Activated B cell treated with CpG ODN at 0.5 μM for 24 hours (primary cell): Measurements from ENCODE around the gene ERC1. TPM values are rescaled to one million over a fixed set of nuclear protein-coding genes. Genes with fewer than 3 reads are reported as not detected.

Source experiments
- ATAC-seq: fragments of 200-7000 bp; cut with Tn5 transposase; one replicate; pipeline ENCODE4 v1.10.0; 2021; ENCODE audit warnings: low read depth, mild to moderate bottlenecking, moderate library complexity
- CTCF ChIA-PET: fragments of 350-600 bp; sonication (Branson Sonifier 250); formaldehyde crosslinking; loops from one replicate; lab custom pipeline; 2021; ENCODE audit warnings: antibody characterized with exemption; lab: Charles Lee
- POLR2A ChIA-PET: fragments of 350-600 bp; sonication (Branson Sonifier 250); formaldehyde crosslinking; loops from one replicate; lab custom pipeline; 2021; ENCODE audit warnings: antibody characterized with exemption; lab: Charles Lee
- DNase-seq: peaks from one replicate; pipeline ENCODE4 v3.0.0; 2022
- H3K27ac Mint-ChIP-seq: one replicate; pipeline ENCODE4 v1.8.0; 2020; ENCODE audit warnings: mixed read lengths
- H3K27me3 Mint-ChIP-seq: one replicate; pipeline ENCODE4 v1.8.0; 2021; ENCODE audit warnings: mixed read lengths
- H3K36me3 Mint-ChIP-seq: one replicate; pipeline ENCODE4 v1.8.0; 2021; ENCODE audit warnings: low read depth, mixed read lengths
- H3K4me1 Mint-ChIP-seq: one replicate; pipeline ENCODE4 v1.8.0; 2021; ENCODE audit warnings: mixed read lengths
- H3K4me3 Mint-ChIP-seq: one replicate; pipeline ENCODE4 v1.8.0; 2020; ENCODE audit warnings: mild to moderate bottlenecking, mixed read lengths
- H3K9me3 Mint-ChIP-seq: one replicate; pipeline ENCODE4 v1.8.0; 2020; ENCODE audit warnings: mixed read lengths
- CTCF ChIP-seq: fragments of 200-600 bp; IDR thresholded peaks from one replicate; pipeline ENCODE4 v1.8.0; 2022; ENCODE audit warnings: antibody characterized with exemption, mild to moderate bottlenecking
- intact Hi-C: fragments of 100-400 bp; cut with micrococcal nuclease; formaldehyde crosslinking; loops from one replicate; pipeline ENCODE4 v1.15.1; 2024
- total RNA-seq: library from RNA; stranded (reverse); gene quantifications from 2 replicates; pipeline ENCODE4 v1.2.3, GENCODE V29; 2022

Gene ERC1
- total RNA-seq, 1 donor from 2014 or later: 57.0 TPM

- Mint-ChIP-seq H3K4me1 (peaks cover 33% of the 10 kb centered on the region), H3K27me3 (no peaks in the 10 kb centered on the region), H3K36me3 (peaks cover 29% of the 10 kb centered on the region), H3K27ac (peak overlapping the region; percentile 50), H3K9me3 (no peaks in the 10 kb centered on the region), H3K4me3 (peak overlapping the region; percentile 99)
- TF ChIP-seq CTCF: no peak
- no peak for ATAC-seq
- ChIA-PET POLR2A (interaction anchor here (0.7 to 2.5 kb wide), 2 partner anchors 43 to 271 kb away, joined by 5 to 46 read pairs; partner anchors contain the start of gene ERC1), CTCF (interaction anchor here (1.8 kb wide), 1 partner anchor 372 kb away, joined by 8 read pairs; no protein-coding TSS in a partner anchor)
- DNase-seq: no peak
- intact Hi-C loops: loop anchor here (2.0 kb wide), 1 partner anchor 559 kb away; the partner anchor contains the start of gene KDM5A
Observed at GRCh38 chr12:948238-948637, 42.8 kb upstream of the ERC1 start.

GRCh38 chr12:949453-950191 lies 41.4 kb upstream of the ERC1 start, which contains the start of gene RAD52:
Gene RAD52, minus strand, starts transcription at chr12:949694. Its CDS starts 16,636 bp downstream, at chr12:933058.
- Mint-ChIP-seq H3K4me1 (peaks cover 26% of the 10 kb centered on the region), H3K36me3 (peaks cover 19% of the 10 kb centered on the region), H3K27me3 (no peaks in the 10 kb centered on the region), H3K9me3 (no peaks in the 10 kb centered on the region), H3K27ac (peak within 1 kb of the TSS; percentile 96), H3K4me3 (peak within 1 kb of the TSS; percentile 99)
- intact Hi-C loops: loop anchor here (1.0 to 5.0 kb wide), 13 partner anchors 42 to 1055 kb away; partner anchors contain the start of genes ADIPOR2, CCDC77, DCP1B and ERC1
- TF ChIP-seq CTCF: peak; percentile 65
- ChIA-PET CTCF (interaction anchor here (0.6 to 1.8 kb wide), 14 partner anchors 28 to 657 kb away, joined by 3 to 11 read pairs (median 4); partner anchors contain the start of gene ERC1), POLR2A (interaction anchor here (0.5 to 2.5 kb wide), 21 partner anchors 9 to 975 kb away, joined by 3 to 46 read pairs (median 5); partner anchors contain the start of genes ERC1, FBXL14 and WNK1)
- DNase-seq (peak; percentile 97), ATAC-seq (peak; percentile 85)

- POLR2A ChIA-PET: no interaction called here
- peaks cover 21% of the 10 kb centered on the region for H3K4me1 Mint-ChIP-seq
- H3K36me3 Mint-ChIP-seq: peaks cover 13% of the 10 kb centered on the region
- DNase-seq: no peak
- no peaks in the 10 kb centered on the region for H3K27me3 Mint-ChIP-seq
- no peak for ATAC-seq
- H3K4me3 Mint-ChIP-seq: no peak overlapping the region
- peak overlapping the region; percentile 9 for H3K27ac Mint-ChIP-seq
- CTCF ChIA-PET: interaction anchor here (1.5 kb wide), 1 partner anchor 135 kb away, joined by 6 read pairs; no protein-coding TSS in a partner anchor
- intact Hi-C loops: loop anchor here (2.0 to 5.0 kb wide), 2 partner anchors 141 to 740 kb away; partner anchors contain the start of gene ADIPOR2
- TF ChIP-seq CTCF: no peak
- no peaks in the 10 kb centered on the region for H3K9me3 Mint-ChIP-seq
Observed at GRCh38 chr12:951176-951575, 39.8 kb upstream of the ERC1 start.

- intact Hi-C loops: loop anchor here (5.0 kb wide), 1 partner anchor 139 kb away; no protein-coding TSS in a partner anchor
- Mint-ChIP-seq H3K36me3 (peaks cover 8% of the 10 kb centered on the region), H3K4me1 (peaks cover 13% of the 10 kb centered on the region), H3K9me3 (no peaks in the 10 kb centered on the region), H3K27me3 (no peaks in the 10 kb centered on the region), H3K27ac (no peak overlapping the region), H3K4me3 (no peak overlapping the region)
- ChIA-PET CTCF (no interaction called here), POLR2A (interaction anchor here (0.6 kb wide), 1 partner anchor 20 kb away, joined by 3 read pairs; no protein-coding TSS in a partner anchor)
- TF ChIP-seq CTCF: no peak
- no peak for ATAC-seq
- no peak for DNase-seq
Observed at GRCh38 chr12:953776-954175, 37.2 kb upstream of the ERC1 start.

- Mint-ChIP-seq H3K27me3 (no peaks in the 10 kb centered on the region), H3K27ac (no peak overlapping the region), H3K4me3 (no peak overlapping the region), H3K9me3 (no peaks in the 10 kb centered on the region), H3K36me3 (no peaks in the 10 kb centered on the region), H3K4me1 (peaks cover 8% of the 10 kb centered on the region)
- ChIA-PET POLR2A (no interaction called here), CTCF (no interaction called here)
- DNase-seq: no peak
- intact Hi-C loops: loop anchor here (5.0 kb wide), 1 partner anchor 138 kb away; no protein-coding TSS in a partner anchor
- ATAC-seq: no peak
- TF ChIP-seq CTCF: no peak
Observed at GRCh38 chr12:954741-955140, 36.3 kb upstream of the ERC1 start.
